Endothelial cell of umbilical vein (primary cell): ENCODE results near the gene NPDC1. TPM values are rescaled to one million over a fixed set of nuclear protein-coding genes. Genes with fewer than 3 reads are reported as not detected.

Experiments
- BruUV-seq: library from RNA; stranded (reverse); fragments of 400-500 nt; replicated peaks from 2 replicates; lab custom pipeline; 2021; lab: Mats Ljungman, UMichigan
- CTCF ChIA-PET: fragments of 300-600, 350-600 bp; sonication (Branson Sonifier 250); formaldehyde crosslinking; loops from one replicate; lab custom pipeline; 2021; ENCODE audit warnings: antibody characterized with exemption, inconsistent platforms; lab: Charles Lee
- POLR2A ChIA-PET: fragments of 300-600, 350-600 bp; sonication (Branson Sonifier 250); formaldehyde crosslinking; loops from one replicate; lab custom pipeline; 2021; ENCODE audit warnings: antibody characterized with exemption, inconsistent platforms; lab: Charles Lee
- DNase-seq: peaks from one replicate; pipeline ENCODE4 v3.0.0-alpha.2; 2011; ENCODE audit warnings: low read depth, low spot score
- FAIRE-seq: peaks from 2 replicates; lab custom pipeline; 2011; peaks lifted over from hg19 to GRCh38; lab: Jason Lieb, UNC
- H2AFZ ChIP-seq: 2 replicates; pipeline ENCODE4 v1.6.0; 2012; ENCODE audit warnings: low read depth, low read length, control low read depth, inconsistent platforms
- H3K27ac ChIP-seq: 2 replicates; pipeline ENCODE4 v1.5.1; 2011; ENCODE audit warnings: low read depth, mild to moderate bottlenecking, control low read depth, low read length, moderate library complexity; ENCODE audit not compliant: insufficient read depth
- H3K27me3 ChIP-seq, 2 experiments: 2 replicates each; pipeline versions ENCODE4 v1.6.0 to v1.6.1; 2011; ENCODE audit warnings: low read length in 2 of 2, mixed read lengths in 1 of 2; ENCODE audit not compliant: control insufficient read depth in 2 of 2, insufficient read depth in 2 of 2
- H3K36me3 ChIP-seq, 2 experiments: 2 replicates in 1 of 2; 3 replicates in 1 of 2; pipeline ENCODE4 v1.5.1; 2011; ENCODE audit warnings: low read length in 2 of 2, mild to moderate bottlenecking in 1 of 2, moderate library complexity in 1 of 2; ENCODE audit not compliant: control insufficient read depth in 2 of 2, insufficient read depth in 2 of 2; ENCODE audit errors: extremely low read depth in 1 of 2
- H3K4me1 ChIP-seq: 3 replicates; pipeline ENCODE4 v1.5.1; 2011; ENCODE audit warnings: mild to moderate bottlenecking, low read length; ENCODE audit not compliant: control insufficient read depth, insufficient read depth; ENCODE audit errors: extremely low read depth
- H3K4me2 ChIP-seq: 2 replicates; pipeline ENCODE4 v1.6.1; 2011; ENCODE audit warnings: low read length, control low read depth, mixed read lengths; ENCODE audit not compliant: insufficient read depth
- H3K4me3 ChIP-seq, 3 experiments: fragments of 200-600 bp in 1 of 3; sonication (generic), shearing (Covaris generic) in 1 of 3; replicated peaks in 1 of 3; 2 replicates each; pipeline ENCODE4 v1.5.1; 2011 to 2016; ENCODE audit warnings: control low read depth in 3 of 3, low read length in 3 of 3, mild to moderate bottlenecking in 2 of 3, inconsistent platforms in 1 of 3, low read depth in 1 of 3, moderate library complexity in 1 of 3; ENCODE audit not compliant: insufficient read depth in 1 of 3
- H3K79me2 ChIP-seq: 2 replicates; pipeline ENCODE4 v1.6.0; 2012; ENCODE audit warnings: low read length, inconsistent platforms; ENCODE audit not compliant: control insufficient read depth, insufficient read depth
- H3K9ac ChIP-seq: replicated peaks from 2 replicates; pipeline ENCODE3; 2011; ENCODE audit warnings: low read length, control low read depth; ENCODE audit not compliant: insufficient read depth; ENCODE audit errors: extremely low read depth
- H3K9me1 ChIP-seq: replicated peaks from 3 replicates; pipeline ENCODE4 v1.6.0; 2011; ENCODE audit warnings: mild to moderate bottlenecking, low read length; ENCODE audit not compliant: control insufficient read depth, insufficient read depth; ENCODE audit errors: extremely low read depth
- H3K9me3 ChIP-seq: replicated peaks from 2 replicates; pipeline ENCODE4 v1.5.1; 2012; ENCODE audit warnings: low read length, inconsistent platforms; ENCODE audit not compliant: control insufficient read depth, insufficient read depth
- H4K20me1 ChIP-seq: replicated peaks from 2 replicates; pipeline ENCODE3; 2011; ENCODE audit warnings: mild to moderate bottlenecking, low read length; ENCODE audit not compliant: control insufficient read depth, insufficient read depth; ENCODE audit errors: extremely low read depth
- CTCF ChIP-seq, 2 donors: IDR thresholded peaks; 1 replicate in 1 of 2; 2 replicates in 1 of 2; pipeline ENCODE4 v1.5.1; 2011; ENCODE audit warnings: low read length in 2 of 2, mild to moderate bottlenecking in 2 of 2, moderate library complexity in 2 of 2, control low read depth in 1 of 2, inconsistent platforms in 1 of 2, low read depth in 1 of 2; ENCODE audit not compliant: insufficient read depth in 1 of 2; ENCODE audit errors: extremely low read depth in 1 of 2
- EZH2 ChIP-seq: IDR thresholded peaks from 2 replicates; pipeline ENCODE4 v1.6.1; 2012; ENCODE audit warnings: borderline replicate concordance, low read depth, mild to moderate bottlenecking, moderate library complexity, low read length, inconsistent platforms; ENCODE audit not compliant: severe bottlenecking
- FOS ChIP-seq: IDR thresholded peaks from 2 replicates; pipeline ENCODE4 v1.6.1; 2011; ENCODE audit warnings: mild to moderate bottlenecking, low read length, moderate library complexity, borderline replicate concordance; ENCODE audit not compliant: insufficient read depth
- GATA2 ChIP-seq: IDR thresholded peaks from 2 replicates; pipeline ENCODE4 v1.7.0; 2011; ENCODE audit warnings: low read depth, mild to moderate bottlenecking, moderate library complexity, mixed read lengths, low read length; ENCODE audit not compliant: insufficient read length, insufficient read depth
- JUN ChIP-seq: IDR thresholded peaks from 2 replicates; pipeline ENCODE4 v1.6.1; 2011; ENCODE audit warnings: borderline replicate concordance, low read depth; ENCODE audit not compliant: insufficient read length, insufficient read depth
- MAX ChIP-seq: IDR thresholded peaks from 2 replicates; pipeline ENCODE4 v1.6.1; 2011; ENCODE audit not compliant: insufficient read depth, insufficient read length
- MYC ChIP-seq: IDR thresholded peaks from one replicate; pipeline ENCODE4 v1.6.1; 2011; ENCODE audit warnings: mild to moderate bottlenecking, low read depth, low read length
- POLR2A ChIP-seq: IDR thresholded peaks from 2 replicates; pipeline ENCODE4 v1.6.1; 2012; ENCODE audit warnings: low read depth, mild to moderate bottlenecking, control low read depth, low read length
- POLR2AphosphoS5 ChIP-seq: IDR thresholded peaks from 2 replicates; pipeline ENCODE4 v1.6.1; 2012; ENCODE audit warnings: low read depth, mild to moderate bottlenecking, control low read depth, low read length, moderate library complexity; ENCODE audit not compliant: insufficient read depth
- dilution Hi-C: fragments of 300-500 bp; cut with MboI; formaldehyde crosslinking; loops from one replicate; pipeline ENCODE4 v1.15.0; 2019; ENCODE audit warnings: low sequenced_read_pairs; ENCODE audit not compliant: extremely low pct_ligation_motif_present
- intact Hi-C: fragments of 100-400 bp; cut with micrococcal nuclease; formaldehyde crosslinking; loops from one replicate; pipeline ENCODE4 v1.10.0; 2022
- polyA plus RNA-seq, 4 experiments: library from polyadenylated mRNA; depleted of rRNA in 3 of 4; stranded (reverse) in 3 of 4; unstranded in 1 of 4; fragments of >200 nt; gene quantifications; 2 replicates each; pipeline versions ENCODE4 v1.2.1 to v1.2.3, GENCODE V29; 2011 to 2012; ENCODE audit warnings: missing spikeins in 1 of 4
- total RNA-seq: library from RNA; stranded (reverse); gene quantifications from 2 replicates; pipeline ENCODE4 v1.2.3, GENCODE V29; 2021

NPDC1 gene
- total and polyA plus RNA-seq, 2 donors (not counting 3 experiments of a cell fraction or from before 2014, with no cell fraction given) = 115 to 181 TPM

GRCh38 chr9:137080260-137081122 is 34.5 kb upstream of the NPDC1 start:
- Histone ChIP-seq H3K36me3 (peaks cover 0 to 32% of the 10 kb centered on the region in 2 experiments), H3K27ac (no peak overlapping the region), H3K9me1 (no peaks in the 10 kb centered on the region), H4K20me1 (no peaks in the 10 kb centered on the region), H3K79me2 (peaks cover 6% of the 10 kb centered on the region), H3K9ac (no peak overlapping the region), H3K9me3 (no peaks in the 10 kb centered on the region), H3K4me2 (no peak overlapping the region), H2AFZ (no peak overlapping the region), H3K4me3 (no peak overlapping the region), H3K4me1 (peaks cover 21% of the 10 kb centered on the region), H3K27me3 (no peaks in the 10 kb centered on the region)
- ChIA-PET POLR2A (no interaction called here), CTCF (no interaction called here)
- no TSS peak for BruUV-seq
- dilution Hi-C loops (no loop called here), intact Hi-C loops (no loop called here)
- DNase-seq = no peak
- no peak for TF ChIP-seq MYC
- no peak for TF ChIP-seq POLR2A
- no peak for TF ChIP-seq FOS
- no peak for TF ChIP-seq GATA2
- TF ChIP-seq EZH2 = no peak
- TF ChIP-seq MAX = no peak
- TF ChIP-seq CTCF (IDR thresholded peaks at IDR 0.05; ENCODE audit: extremely low read depth in 1 of 2, insufficient read depth in 1 of 2, low read depth in 1 of 2, low read length in 2 of 2) = no peak
- no peak for TF ChIP-seq POLR2AphosphoS5
- TF ChIP-seq JUN = no peak
- FAIRE-seq = no peak
